ENCODE data around the gene TAL1.

TAL1 gene

GRCh38 chr1:47183308-47184089 is 48.5 kb downstream of the TAL1 start:
- no peak overlapping the region for H3K27ac ChIP-seq

GRCh38 chr1:47182676-47183235 is 49.3 kb downstream of the TAL1 start:
- H3K27ac ChIP-seq, result no peak overlapping the region
- TF ChIP-seq CTCF (conservative IDR thresholded peaks at IDR 0.05), result no peak

More at GRCh38 chr1:47183308-47184089, 48.5 kb downstream of the TAL1 start:
- no peak for TF ChIP-seq CTCF (conservative IDR thresholded peaks at IDR 0.05)

GRCh38 chr1:47181955-47182675 is 49.9 kb downstream of the TAL1 start:
- TF ChIP-seq CTCF (conservative IDR thresholded peaks at IDR 0.05), result no peak
- H3K27ac ChIP-seq, result no peak overlapping the region

- H3K27ac ChIP-seq, result no peak overlapping the region
- no peak for TF ChIP-seq CTCF (conservative IDR thresholded peaks at IDR 0.05)
These were observed 50.7 kb downstream of the TAL1 start for GRCh38 chr1:47181095-47181954.

- TF ChIP-seq CTCF (conservative IDR thresholded peaks at IDR 0.05), result no peak
- H3K27ac ChIP-seq, result no peak overlapping the region
These were observed 51.4 kb downstream of the TAL1 start for GRCh38 chr1:47180603-47181094.

GRCh38 chr1:47179988-47180563 is 51.9 kb downstream of the TAL1 start:
- TF ChIP-seq CTCF (conservative IDR thresholded peaks at IDR 0.05), result no peak
- H3K27ac ChIP-seq, result peak overlapping the region; percentile 77
